Ascending aorta (tissue), 2 donors: ENCODE measurements around the gene ZNF532. TPM values are rescaled to one million over a fixed set of nuclear protein-coding genes. Genes with fewer than 3 reads are reported as not detected.

Experiments used
- DNase-seq, 2 donors: peaks; one replicate each; pipeline ENCODE4 v3.0.0-alpha.2; 2019; ENCODE audit warnings: low spot score in 2 of 2
- H3K27ac ChIP-seq, 2 donors: fragments of 200-600 bp; sonication (generic); one replicate each; pipeline ENCODE4 v1.5.1; 2016 to 2017; ENCODE audit warnings: mild to moderate bottlenecking in 1 of 2
- H3K27me3 ChIP-seq: fragments of 200-600 bp; sonication (generic); one replicate; pipeline ENCODE4 v1.5.1; 2017
- H3K36me3 ChIP-seq, 2 donors: fragments of 200-600 bp; sonication (generic); one replicate each; pipeline ENCODE4 v1.5.1; 2016
- H3K4me1 ChIP-seq, 2 donors: fragments of 200-600 bp; sonication (generic); one replicate each; pipeline ENCODE4 v1.5.1; 2016 to 2017; ENCODE audit warnings: mild to moderate bottlenecking in 1 of 2
- H3K4me3 ChIP-seq, 2 donors: fragments of 200-600 bp; sonication (generic); one replicate each; pipeline ENCODE4 v1.5.1; 2016 to 2017; ENCODE audit warnings: mild to moderate bottlenecking in 1 of 2
- H3K9me3 ChIP-seq, 2 donors: fragments of 200-600 bp; sonication (generic); one replicate each; pipeline ENCODE4 v1.5.1; 2016
- CTCF ChIP-seq, 3 experiments: fragments of 200-600 bp in 2 of 3; fragments of 450-650 bp in 1 of 3; sonication (generic) in 2 of 3; IDR thresholded peaks; one replicate each; pipeline ENCODE4 v1.5.1; 2016 to 2019; ENCODE audit warnings: antibody characterized with exemption in 3 of 3, mild to moderate bottlenecking in 1 of 3, moderate library complexity in 1 of 3
- intact Hi-C: fragments of 100-400 bp; cut with DNase I; formaldehyde crosslinking; loops from one replicate; pipeline ENCODE4 v1.15.1; 2023
- total RNA-seq: library from RNA; depleted of rRNA; stranded (reverse); fragments of >200 nt; gene quantifications from one replicate; pipeline ENCODE4 v1.1.0, GENCODE V29; 2016

Gene ZNF532
- total RNA-seq, 1 donor from 2014 or later: 161 TPM

GRCh38 chr18:58962336-58962735 lies 97.7 kb downstream of the ZNF532 start:
- H3K4me3 ChIP-seq: no peak overlapping the region
- no peaks in the 10 kb centered on the region for H3K9me3 ChIP-seq
- H3K36me3 ChIP-seq: peaks cover 8 to 27% of the 10 kb centered on the region in 2 donors
- no peaks in the 10 kb centered on the region for H3K27me3 ChIP-seq
- intact Hi-C loops: no loop called here
- H3K27ac ChIP-seq: peak overlapping the region in 1 of 2 donors; percentile 29
- no peak for DNase-seq
- H3K4me1 ChIP-seq: peaks cover 0 to 15% of the 10 kb centered on the region in 2 donors
- no peak for TF ChIP-seq CTCF (IDR thresholded peaks at IDR 0.05)

- no peak for TF ChIP-seq CTCF (IDR thresholded peaks at IDR 0.05)
- Histone ChIP-seq H3K9me3 (no peaks in the 10 kb centered on the region), H3K4me3 (no peak overlapping the region), H3K4me1 (peaks cover 0 to 22% of the 10 kb centered on the region in 2 donors), H3K27ac (peak overlapping the region; percentile 73 to 74), H3K36me3 (peaks cover 10 to 23% of the 10 kb centered on the region in 2 donors), H3K27me3 (no peaks in the 10 kb centered on the region)
- DNase-seq: no peak
- intact Hi-C loops: no loop called here
These were observed 100.8 kb downstream of the ZNF532 start for GRCh38 chr18:58965291-58966004.

- Histone ChIP-seq H3K4me1 (peaks cover 0 to 22% of the 10 kb centered on the region in 2 donors), H3K27ac (peak overlapping the region; percentile 73 to 74), H3K9me3 (no peaks in the 10 kb centered on the region), H3K27me3 (no peaks in the 10 kb centered on the region), H3K4me3 (no peak overlapping the region), H3K36me3 (peaks cover 10 to 18% of the 10 kb centered on the region in 2 donors)
- intact Hi-C loops: no loop called here
- DNase-seq: no peak
- TF ChIP-seq CTCF (IDR thresholded peaks at IDR 0.05): no peak
These were observed 101.5 kb downstream of the ZNF532 start for GRCh38 chr18:58966005-58966677.

GRCh38 chr18:58966704-58967103 lies 102.0 kb downstream of the ZNF532 start:
- no peaks in the 10 kb centered on the region for H3K27me3 ChIP-seq
- H3K27ac ChIP-seq: peak overlapping the region; percentile 73 to 74
- H3K4me3 ChIP-seq: no peak overlapping the region
- H3K9me3 ChIP-seq: no peaks in the 10 kb centered on the region
- no peak for TF ChIP-seq CTCF (IDR thresholded peaks at IDR 0.05)
- intact Hi-C loops: no loop called here
- H3K36me3 ChIP-seq: peaks cover 10 to 12% of the 10 kb centered on the region in 2 donors
- no peak for DNase-seq
- peaks cover 0 to 22% of the 10 kb centered on the region in 2 donors for H3K4me1 ChIP-seq

GRCh38 chr18:58967751-58968254 lies 103.1 kb downstream of the ZNF532 start:
- Histone ChIP-seq H3K27me3 (no peaks in the 10 kb centered on the region), H3K27ac (peak overlapping the region; percentile 47 to 74), H3K4me1 (peaks cover 0 to 22% of the 10 kb centered on the region in 2 donors), H3K36me3 (peaks cover 9 to 14% of the 10 kb centered on the region in 2 donors), H3K9me3 (no peaks in the 10 kb centered on the region), H3K4me3 (no peak overlapping the region)
- no peak for DNase-seq
- intact Hi-C loops: no loop called here
- no peak for TF ChIP-seq CTCF (IDR thresholded peaks at IDR 0.05)
